MCF 10A (cell line): ENCODE results near the gene DCTN5. TPM values are rescaled to one million over a fixed set of nuclear protein-coding genes. Genes with fewer than 3 reads are reported as not detected.
"Not testable (repeated sequence)": the region's sequence is repeated elsewhere in the genome, so short reads cannot be mapped to it uniquely, and the experiment has no call there.

ENCODE experiments used
- BruUV-seq: library from RNA; stranded (reverse); fragments of 400-500 nt; replicated peaks from 2 replicates; lab custom pipeline; 2021; lab: Mats Ljungman, UMichigan
- CTCF ChIA-PET: fragments of 300-600 bp; sonication (Branson Sonifier 250); formaldehyde crosslinking; extraction: SDS; loops from one replicate; lab custom pipeline; 2021; ENCODE audit warnings: antibody characterized with exemption, inconsistent platforms; lab: Yijun Ruan, JAX
- POLR2A ChIA-PET: fragments of 300-600, 350-650 bp; sonication (Branson Sonifier 250); formaldehyde crosslinking; extraction: SDS; loops from one replicate; lab custom pipeline; 2020; ENCODE audit warnings: antibody characterized with exemption, inconsistent platforms; lab: Yijun Ruan, JAX
- DNase-seq: peaks from one replicate; pipeline ENCODE4 v3.0.0-alpha.2; 2018; ENCODE audit not compliant: unreplicated experiment
- H3K27ac Mint-ChIP-seq: one replicate; pipeline ENCODE4 v1.8.0; 2022; ENCODE audit warnings: mild to moderate bottlenecking, low read depth, mixed read lengths; ENCODE audit not compliant: unreplicated experiment
- H3K27me3 Mint-ChIP-seq: one replicate; pipeline ENCODE4 v1.8.0; 2022; ENCODE audit warnings: mixed read lengths; ENCODE audit not compliant: insufficient read depth, unreplicated experiment
- H3K36me3 Mint-ChIP-seq: one replicate; pipeline ENCODE4 v1.8.0; 2022; ENCODE audit warnings: mild to moderate bottlenecking, moderate library complexity, mixed read lengths; ENCODE audit not compliant: insufficient read depth, unreplicated experiment
- H3K4me1 Mint-ChIP-seq: one replicate; pipeline ENCODE4 v1.8.0; 2022; ENCODE audit warnings: mixed read lengths; ENCODE audit not compliant: insufficient read depth, unreplicated experiment
- H3K4me3 Mint-ChIP-seq: one replicate; pipeline ENCODE4 v1.8.0; 2022; ENCODE audit warnings: mild to moderate bottlenecking, moderate library complexity, mixed read lengths; ENCODE audit not compliant: unreplicated experiment
- H3K9me3 Mint-ChIP-seq: one replicate; pipeline ENCODE4 v1.8.0; 2022; ENCODE audit warnings: mixed read lengths; ENCODE audit not compliant: unreplicated experiment
- CTCF ChIP-seq: fragments of 200-600 bp; IDR thresholded peaks from one replicate; pipeline ENCODE4 v1.8.0; 2022; ENCODE audit warnings: antibody characterized with exemption, mild to moderate bottlenecking; ENCODE audit not compliant: unreplicated experiment
- intact Hi-C: fragments of 100-400 bp; cut with micrococcal nuclease; formaldehyde crosslinking; loops from 2 replicates; pipeline ENCODE4 v1.14.1; 2022
- total RNA-seq: library from RNA; stranded (reverse); gene quantifications from 2 replicates; pipeline ENCODE4 v1.2.3, GENCODE V29; 2022

DCTN5 gene
- total RNA-seq, 1 experiment from 2014 or later: 66.6 TPM

DNA sequence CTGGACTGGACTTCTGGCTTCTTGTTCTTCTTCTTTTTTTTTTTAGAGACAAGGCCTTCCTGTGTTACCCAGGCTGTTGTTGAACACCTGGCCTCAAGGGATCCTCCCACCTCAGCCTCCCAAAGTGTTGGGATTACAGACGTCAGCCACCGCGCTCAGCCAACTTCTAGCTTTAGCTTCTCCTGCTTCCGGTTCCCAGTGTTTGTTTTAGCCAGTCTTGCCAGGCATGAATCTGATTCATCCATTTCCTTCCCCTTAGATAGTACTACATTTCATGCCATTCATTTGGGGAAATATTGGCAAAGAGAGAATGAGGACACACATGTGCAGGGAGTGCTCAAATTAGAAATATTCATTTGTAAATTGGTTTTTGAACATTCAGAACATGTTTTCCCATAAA, 33.1 kb upstream of the DCTN5 start:
- Mint-ChIP-seq H3K4me1 (no peaks in the 10 kb centered on the region), H3K27ac (peak overlapping the region; percentile 19), H3K36me3 (peaks cover 68% of the 10 kb centered on the region), H3K27me3 (no peaks in the 10 kb centered on the region), H3K4me3 (no peak overlapping the region), H3K9me3 (no peaks in the 10 kb centered on the region)
- intact Hi-C loops: no loop called here
- BruUV-seq: no TSS peak
- peak; percentile 84 for DNase-seq
- ChIA-PET CTCF (interaction anchor here (0.5 to 1.6 kb wide), 2 partner anchors 12 to 69 kb away, joined by 3 to 6 read pairs; no protein-coding TSS in a partner anchor), POLR2A (no interaction called here)
- no peak for TF ChIP-seq CTCF

DNA sequence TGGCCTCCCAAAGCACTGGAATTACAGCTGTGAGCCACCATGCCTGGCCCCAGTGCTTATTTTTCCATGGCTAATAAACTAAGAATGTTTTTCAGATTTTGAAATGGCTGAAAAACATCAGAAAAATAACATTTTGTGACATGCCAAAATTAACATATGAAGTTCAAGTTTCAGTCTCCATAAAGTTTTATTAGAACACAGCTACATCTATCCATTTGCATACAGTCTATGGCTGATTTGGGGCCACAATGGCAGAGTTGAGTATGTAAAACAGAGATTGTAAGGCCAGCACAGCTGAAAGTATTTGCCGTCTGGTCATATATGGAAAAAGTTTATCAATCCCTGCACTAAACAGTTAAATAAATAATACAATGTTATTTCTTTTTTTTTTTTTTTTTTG, 31.3 kb upstream of the DCTN5 start:
- Mint-ChIP-seq H3K27me3 (no peaks in the 10 kb centered on the region), H3K27ac (no peak overlapping the region), H3K9me3 (no peaks in the 10 kb centered on the region), H3K4me3 (no peak overlapping the region), H3K4me1 (no peaks in the 10 kb centered on the region), H3K36me3 (peaks cover 72% of the 10 kb centered on the region)
- intact Hi-C loops: no loop called here
- DNase-seq: no peak
- POLR2A ChIA-PET: interaction anchor here (1.1 to 1.6 kb wide), 2 partner anchors 13 to 32 kb away, joined by 3 to 5 read pairs; partner anchors contain the start of gene NDUFAB1
- no TSS peak for BruUV-seq
- CTCF ChIA-PET: interaction anchor here (0.5 to 1.4 kb wide), 2 partner anchors 11 to 58 kb away, joined by 3 to 4 read pairs; no protein-coding TSS in a partner anchor
- TF ChIP-seq CTCF: no peak

DNA sequence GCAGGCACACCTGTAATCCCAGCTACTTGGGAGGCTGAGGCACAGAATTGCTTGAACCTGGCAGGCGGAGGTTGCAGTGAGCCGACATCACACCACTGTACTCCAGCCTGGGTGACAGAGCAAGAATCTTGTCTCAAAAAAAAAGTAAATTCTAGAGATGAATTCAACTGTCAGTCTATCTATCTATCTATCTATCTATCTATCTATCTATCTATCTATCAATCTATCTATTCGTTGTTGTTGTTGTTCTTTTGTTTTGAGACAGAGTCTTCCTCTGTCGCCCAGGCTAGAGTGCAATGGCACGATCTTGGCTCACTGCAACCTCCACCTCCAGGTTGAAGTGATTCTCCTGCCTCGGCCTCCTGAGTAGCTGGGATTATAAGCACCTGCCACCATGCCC, 30.4 kb upstream of the DCTN5 start:
- ChIA-PET CTCF (interaction anchor here (1.7 kb wide), 1 partner anchor 14 kb away, joined by 6 read pairs; no protein-coding TSS in a partner anchor), POLR2A (interaction anchor here (0.7 to 1.6 kb wide), 4 partner anchors 12 to 337 kb away, joined by 3 to 5 read pairs (median 4); partner anchors contain the start of gene NDUFAB1)
- H3K9me3 Mint-ChIP-seq, H3K27ac Mint-ChIP-seq, intact Hi-C loops, BruUV-seq, H3K27me3 Mint-ChIP-seq, H3K4me1 Mint-ChIP-seq, DNase-seq, H3K4me3 Mint-ChIP-seq: not testable (repeated sequence)
- H3K36me3 Mint-ChIP-seq: peaks cover 70% of the 10 kb centered on the region

GRCh38 chr16:23611936-23612335, 29.3 kb upstream of the DCTN5 start:
- DNase-seq: no peak
- intact Hi-C loops: no loop called here
- peaks cover 75% of the 10 kb centered on the region for H3K36me3 Mint-ChIP-seq
- no peaks in the 10 kb centered on the region for H3K9me3 Mint-ChIP-seq
- no TSS peak for BruUV-seq
- H3K4me1 Mint-ChIP-seq: no peaks in the 10 kb centered on the region
- POLR2A ChIA-PET: interaction anchor here (0.6 kb wide), 1 partner anchor 18 kb away, joined by 3 read pairs; no protein-coding TSS in a partner anchor
- no peak overlapping the region for H3K27ac Mint-ChIP-seq
- no peak for TF ChIP-seq CTCF
- no peak overlapping the region for H3K4me3 Mint-ChIP-seq
- H3K27me3 Mint-ChIP-seq: no peaks in the 10 kb centered on the region
- CTCF ChIA-PET: interaction anchor here (1.0 to 1.7 kb wide), 2 partner anchors 10 to 15 kb away, joined by 3 to 6 read pairs; no protein-coding TSS in a partner anchor
